DMS 273 treated with DMSO at 0.1 percent for 48 hours (cell line): ENCODE measurements around the gene WDR6.
A peak's percentile ranks its signal among the peaks of the same experiment; 100 is the strongest.

ENCODE experiments used
- DNase-seq: peaks from one replicate; lab custom pipeline; 2025; lab: John Stamatoyannopoulos, UW

The WDR6 gene

DNA sequence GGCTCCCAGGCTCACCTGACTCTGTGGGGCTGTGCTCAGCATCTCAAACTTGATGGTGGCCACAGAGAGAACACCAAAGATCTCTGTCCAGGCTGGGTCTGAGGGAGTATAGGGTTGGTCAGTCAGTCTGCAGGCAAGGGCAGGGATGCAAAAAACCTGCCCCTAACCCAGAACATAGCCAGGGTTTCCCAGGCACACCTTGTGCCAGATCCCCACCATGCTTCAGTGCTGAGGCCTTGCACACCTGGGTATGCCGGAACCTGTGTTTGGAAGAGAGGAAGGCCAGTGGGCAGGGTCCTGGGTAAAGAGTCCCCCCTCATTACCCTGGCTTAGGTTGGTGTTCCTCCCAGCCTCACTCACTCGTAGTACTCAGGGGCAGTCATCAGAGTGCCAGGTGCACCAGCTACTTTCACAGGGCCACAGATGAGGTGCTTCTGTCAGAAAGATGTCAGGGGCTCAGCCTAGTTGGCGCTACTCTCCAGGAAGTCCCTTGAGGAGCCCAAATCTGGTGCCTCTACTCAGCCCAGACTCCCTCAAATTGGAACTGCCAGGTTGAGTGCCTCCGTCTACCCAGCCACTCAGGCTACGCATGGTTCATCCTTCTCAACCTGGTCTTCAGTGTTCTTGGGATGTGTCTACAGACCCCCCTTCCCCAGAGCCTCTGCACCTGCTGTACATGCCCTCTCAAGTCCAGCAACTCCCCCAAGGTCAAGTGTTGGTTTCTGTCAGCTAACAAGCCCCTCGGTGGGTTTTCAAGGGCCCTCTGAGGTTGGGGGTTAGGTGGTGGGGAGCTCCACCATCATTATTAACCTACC, 9.4 kb downstream of the WDR6 start:
- no peak for DNase-seq

- DNase-seq = no peak
Observed at GRCh38 chr3:49017229-49017970, 10.2 kb downstream of the WDR6 start.

GRCh38 chr3:49017971-49018706, 10.9 kb downstream of the WDR6 start, which contains the start of gene DALRD3:
TSS of gene DALRD3 (minus strand) at chr3:49018580. CDS start at chr3:49018564, 16 bp downstream.
- no peak for DNase-seq

DNA sequence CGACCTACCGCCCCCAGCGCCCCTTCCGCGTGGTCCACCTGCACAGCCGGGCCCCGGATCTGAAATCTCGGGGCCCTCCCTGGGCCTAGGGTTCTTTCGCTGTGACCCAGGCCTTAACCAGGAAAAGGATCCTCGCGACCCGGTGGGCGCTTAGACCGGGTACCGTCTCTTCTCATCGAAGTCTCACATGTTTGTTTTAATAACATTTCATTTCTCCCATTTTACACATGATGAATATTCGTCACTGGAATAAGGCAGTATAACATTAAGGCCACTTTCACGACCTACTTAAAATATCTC, 11.5 kb downstream of the WDR6 start:
- DNase-seq = no peak

DNA sequence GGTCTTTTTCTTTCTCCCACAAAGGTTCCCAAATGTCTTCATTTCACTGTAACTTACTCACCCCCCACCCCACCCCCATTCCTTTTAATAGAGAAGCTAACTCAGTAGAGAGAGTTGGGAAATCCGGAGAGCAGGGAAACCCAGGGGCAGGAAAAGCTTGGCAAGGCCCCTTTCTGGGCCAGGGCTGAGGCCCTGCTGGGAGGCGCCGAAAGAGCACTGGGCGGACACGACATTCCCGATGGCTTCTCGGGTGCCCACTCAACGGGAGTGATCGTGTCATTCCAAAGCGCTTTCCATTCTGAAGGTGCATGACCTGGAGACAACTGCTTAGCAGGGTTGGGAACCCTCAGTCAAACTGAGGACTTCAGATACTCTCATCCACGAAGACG, 12.7 kb downstream of the WDR6 start:
- no peak for DNase-seq

DNA sequence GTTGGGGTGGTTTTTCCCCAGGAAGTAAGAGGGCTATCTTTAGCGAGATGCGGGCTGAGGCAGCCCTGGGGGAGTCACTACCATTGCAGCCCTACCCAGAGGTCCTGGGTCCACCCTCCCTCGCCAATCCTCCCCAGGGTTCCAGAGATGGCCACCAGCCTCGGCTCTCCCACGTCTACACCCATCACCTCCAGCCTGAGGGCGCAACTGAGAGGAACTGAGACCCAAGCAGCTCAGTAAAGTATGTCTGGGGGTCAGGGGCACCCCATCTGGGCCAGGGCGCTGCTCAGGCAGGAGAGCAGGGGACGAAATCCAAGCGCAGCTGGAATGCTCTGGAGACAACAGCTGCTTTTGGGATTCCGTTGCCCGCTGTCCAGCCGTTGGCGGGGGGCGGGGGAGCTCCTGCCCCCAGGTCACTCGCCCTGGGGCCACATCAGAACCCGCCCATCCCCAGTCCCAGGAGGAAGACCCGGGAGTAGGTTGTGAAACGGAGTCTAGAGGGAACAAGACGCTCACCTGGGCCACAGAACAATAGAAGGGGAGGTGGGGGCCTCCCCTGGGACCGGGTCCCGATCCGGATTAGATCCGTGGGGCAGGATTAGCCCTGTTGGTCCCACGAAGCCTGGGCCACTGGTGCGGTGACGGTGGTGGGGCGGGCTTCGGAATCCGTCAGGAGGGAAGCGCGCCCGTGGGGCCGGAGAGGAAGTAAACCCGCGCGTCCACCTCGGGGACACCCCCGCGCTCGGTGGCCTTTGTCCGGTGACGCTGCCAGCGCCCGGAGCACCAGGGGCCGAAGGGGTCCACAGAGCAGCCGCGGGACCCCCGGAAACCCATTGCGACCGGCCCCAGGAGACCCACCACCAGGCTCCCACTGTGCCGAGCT, 13.4 kb downstream of the WDR6 start:
- no peak for DNase-seq

GRCh38 chr3:49021213-49021812, 14.1 kb downstream of the WDR6 start:
- DNase-seq = peak; percentile 83

- peak; percentile 76 for DNase-seq
Observed at GRCh38 chr3:49021813-49022687, 14.9 kb downstream of the WDR6 start, which contains the start of gene NDUFAF3. TSS of gene NDUFAF3 (plus strand) at chr3:49022121. CDS start at chr3:49022145, 24 bp downstream.

DNA sequence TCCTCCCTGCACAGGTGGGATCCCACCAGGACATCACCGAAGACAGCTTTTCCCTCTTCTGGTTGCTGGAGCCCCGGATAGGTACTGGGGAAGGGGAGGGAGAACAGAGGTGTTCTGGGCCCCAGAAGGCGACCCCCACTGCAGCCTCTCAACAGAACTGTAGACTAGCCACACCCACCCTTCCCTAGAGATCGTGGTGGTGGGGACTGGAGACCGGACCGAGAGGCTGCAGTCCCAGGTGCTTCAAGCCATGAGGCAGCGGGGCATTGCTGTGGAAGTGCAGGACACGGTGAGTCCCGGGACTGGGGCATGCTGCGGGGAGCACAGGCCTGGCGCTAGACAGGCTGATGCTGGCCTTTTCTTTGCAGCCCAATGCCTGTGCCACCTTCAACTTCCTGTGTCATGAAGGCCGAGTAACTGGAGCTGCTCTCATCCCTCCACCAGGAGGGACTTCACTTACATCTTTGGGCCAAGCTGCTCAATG, 15.5 kb downstream of the WDR6 start:
- DNase-seq = no peak

DNA sequence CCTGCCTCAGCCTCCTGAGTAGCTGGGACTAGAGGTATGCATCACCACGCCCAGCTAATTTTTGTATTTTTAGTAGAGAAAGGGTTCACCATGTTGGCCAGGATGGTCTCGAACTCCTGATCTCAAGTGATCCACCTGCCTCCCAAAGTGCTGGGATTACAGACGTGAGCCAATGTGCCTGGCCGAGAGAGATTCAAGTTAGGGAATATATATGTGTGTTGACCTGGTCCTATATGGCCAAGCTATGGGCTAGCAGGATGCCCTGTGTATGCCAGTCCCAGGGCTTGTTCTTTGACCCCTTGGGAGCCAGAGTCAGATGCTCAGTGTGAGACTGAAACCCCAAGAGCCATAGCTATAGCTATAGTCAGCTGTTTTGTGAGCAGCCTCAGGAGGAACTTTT, 16.6 kb downstream of the WDR6 start:
- DNase-seq = no peak

GRCh38 chr3:49024449-49024848, 17.3 kb downstream of the WDR6 start:
- no peak for DNase-seq

DNA sequence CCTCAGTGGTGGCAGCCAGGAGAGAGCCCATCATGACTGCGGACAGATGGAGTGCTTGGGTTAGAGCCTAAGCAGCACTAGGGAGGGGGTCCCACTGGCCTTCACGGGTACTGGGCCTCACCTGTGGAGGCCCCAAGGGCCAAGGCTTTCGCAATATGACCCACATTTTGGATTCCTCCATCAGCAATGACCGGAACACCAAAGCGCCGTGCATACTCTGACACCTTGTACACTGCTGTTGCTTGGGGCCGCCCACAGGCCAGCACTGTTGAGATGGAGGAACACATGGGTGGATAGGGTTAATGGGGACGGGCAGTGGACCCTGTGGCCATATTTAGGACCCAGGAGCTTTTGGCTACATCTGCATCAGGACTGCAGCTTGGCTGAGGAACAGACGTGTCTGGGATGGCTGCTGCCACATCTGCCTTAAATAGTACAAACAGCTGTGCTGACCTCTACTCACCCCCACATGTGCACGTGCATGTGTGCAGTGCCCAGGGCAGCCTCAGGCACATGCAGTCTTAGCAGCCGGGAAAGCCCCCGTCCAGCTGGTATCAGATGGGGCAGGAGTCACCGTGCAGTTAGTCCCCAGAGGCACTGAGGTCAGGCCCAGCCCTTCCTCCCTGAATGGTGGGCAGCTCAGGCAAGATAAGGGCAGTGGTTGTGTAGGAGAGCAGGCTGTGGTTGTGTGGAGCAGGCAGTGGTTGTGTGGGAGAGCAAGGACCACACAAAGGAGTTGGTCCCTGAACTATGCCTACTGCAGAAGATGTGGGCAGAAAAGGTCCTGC, 18.0 kb downstream of the WDR6 start:
- no peak for DNase-seq

DNA sequence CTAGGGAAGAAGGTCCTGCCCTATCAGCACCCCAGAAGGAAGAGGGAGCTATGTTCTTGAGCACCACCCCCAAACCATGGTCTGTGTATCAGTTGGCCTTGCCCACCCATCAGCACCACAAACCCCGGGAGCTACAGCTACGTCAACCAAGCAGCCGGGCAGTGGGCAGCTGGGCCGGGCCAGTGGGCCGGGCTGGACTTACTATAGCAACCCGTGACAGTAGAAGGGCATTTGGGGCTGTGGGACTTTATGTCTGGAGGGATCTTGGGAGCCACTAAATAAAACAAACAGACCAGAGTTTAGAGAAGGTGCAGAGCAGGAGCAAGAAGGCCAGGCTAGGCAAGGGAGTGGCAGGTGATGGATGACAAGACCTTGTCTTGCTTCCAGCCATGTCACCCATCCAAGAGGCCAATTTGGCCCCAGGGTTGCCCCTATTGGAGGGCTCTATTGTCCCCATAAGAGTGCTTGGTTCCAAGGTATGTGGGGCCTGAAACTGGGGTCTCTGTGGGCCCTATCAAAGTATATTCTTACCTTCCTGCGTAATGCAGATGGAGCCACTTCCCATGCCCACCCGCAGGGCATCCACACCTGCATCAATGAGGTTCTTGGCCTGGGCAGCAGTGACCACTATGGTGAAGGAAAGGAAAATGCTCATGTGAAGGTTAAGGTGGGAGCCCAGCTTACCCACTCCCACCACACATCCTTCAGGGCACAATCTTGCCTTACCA, 18.8 kb downstream of the WDR6 start:
- no peak for DNase-seq

DNA sequence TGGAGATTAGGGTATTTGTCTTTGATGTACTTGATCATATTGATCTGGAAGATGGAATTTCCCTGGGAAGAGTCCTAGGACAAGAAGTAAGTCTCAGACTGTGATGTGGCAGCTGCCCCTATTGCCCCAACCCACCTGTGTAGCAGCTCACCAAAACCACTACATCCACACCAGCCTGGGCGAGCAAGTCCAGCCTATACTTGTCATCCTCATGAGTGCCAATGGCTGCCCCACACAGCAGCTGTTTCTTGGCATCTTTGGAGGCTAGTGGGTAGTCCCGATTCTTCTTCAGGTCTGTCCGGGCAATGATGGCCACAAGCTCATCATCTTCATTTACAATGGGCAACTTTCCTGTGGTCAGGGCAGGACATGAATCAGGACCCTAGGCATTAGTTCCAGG, 19.3 kb downstream of the WDR6 start:
- no peak for DNase-seq

DNA sequence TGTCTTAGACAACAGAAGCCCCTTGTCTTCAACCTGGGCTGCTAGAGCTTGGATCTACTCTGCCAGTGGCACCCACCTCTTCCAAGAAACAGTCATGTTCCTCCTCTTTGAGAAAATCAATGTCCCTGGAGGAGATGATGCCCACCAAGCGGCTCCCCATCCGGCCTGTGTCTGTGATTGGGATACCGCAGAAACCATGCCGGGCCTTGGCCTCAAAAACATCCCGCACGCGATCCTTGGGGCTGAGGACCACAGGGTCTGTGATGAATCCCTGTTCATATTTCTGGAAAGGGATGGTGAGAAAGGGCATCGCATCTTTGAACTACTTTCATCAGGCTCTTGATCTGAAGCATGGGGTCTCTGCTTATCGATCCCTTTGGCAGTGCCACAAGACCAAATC, 20.4 kb downstream of the WDR6 start:
- DNase-seq = no peak

- DNase-seq = no peak
Observed at GRCh38 chr3:49028298-49028672, 21.1 kb downstream of the WDR6 start.

- peak; percentile 52 for DNase-seq
Observed at GRCh38 chr3:49028673-49029562, 21.7 kb downstream of the WDR6 start, which contains the start of gene IMPDH2. TSS of gene IMPDH2 (minus strand) at chr3:49029398. CDS start at chr3:49029350, 48 bp downstream.

GRCh38 chr3:49029563-49029884, 22.3 kb downstream of the WDR6 start:
- no peak for DNase-seq
